ENCODE measurements around the gene NKD2. TPM values are rescaled to one million over a fixed set of nuclear protein-coding genes. Genes with fewer than 3 reads are reported as not detected.

The NKD2 gene
- total RNA-seq (2014; rRNA removed; shearing (Covaris generic)) (0.38 TPM in 1 of 2 replicates, not detected in the other), total RNA-seq (2022) (0.22 and 0.38 TPM in 2 replicates), Bru-seq, nascent RNA (not detected), BruChase-seq, experiment 1, labeled RNA remaining after a 6-hour chase (percentile 16 among the genes with signal in this experiment), BruChase-seq, experiment 2, labeled RNA remaining after a 2-hour chase (percentile 12 among the genes with signal in this experiment)
- long read RNA-seq, partial matches to known transcripts: 0 of 1 reads
- long read RNA-seq, other reads (novel, unspliced or antisense): 0 of 1 reads

DNA sequence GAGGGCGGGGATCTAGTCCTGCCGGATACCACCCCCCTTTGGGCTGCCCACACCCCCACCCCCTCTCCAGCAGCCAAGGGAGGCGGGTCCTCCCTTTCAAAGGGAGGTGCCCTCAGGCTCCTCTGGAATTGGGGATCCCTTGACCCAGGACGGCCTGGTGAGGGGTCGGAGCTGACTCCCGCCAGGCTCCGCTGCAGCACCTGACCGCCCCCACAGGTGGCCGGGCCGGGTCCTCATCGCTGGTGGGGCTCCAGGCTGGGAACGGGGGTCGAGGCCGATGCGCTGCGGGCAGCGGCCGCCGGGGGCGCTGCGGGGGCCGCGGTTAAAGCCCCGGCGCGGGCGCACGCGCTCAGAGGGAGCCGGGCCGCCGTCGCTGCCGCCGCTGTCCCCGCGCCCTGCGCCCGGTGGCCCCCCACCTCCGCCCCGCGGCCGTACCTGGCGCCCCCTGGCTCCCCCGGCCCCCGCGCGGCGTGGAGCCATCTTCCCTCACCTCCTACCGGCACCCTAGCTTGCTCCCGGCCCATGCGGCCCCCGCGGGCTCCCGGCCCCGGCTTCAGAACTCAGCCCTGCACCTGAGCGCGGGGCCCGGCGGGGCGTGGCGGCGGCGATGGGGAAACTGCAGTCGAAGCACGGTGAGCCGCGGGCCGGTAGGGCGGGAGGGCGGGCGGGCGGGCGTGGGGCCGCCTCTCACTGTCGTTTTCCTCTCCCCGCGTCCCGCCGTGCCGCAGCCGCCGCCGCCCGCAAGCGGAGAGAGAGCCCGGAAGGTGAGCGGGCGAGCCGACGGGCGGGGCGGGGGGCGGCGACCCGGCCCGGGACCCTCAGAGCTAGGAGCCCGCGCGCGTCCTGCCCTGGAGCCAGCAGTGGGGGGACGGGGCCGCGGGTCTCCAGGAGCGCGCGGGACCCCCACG is at the start of gene NKD2:
Gene NKD2 (plus strand): TSS at position 352 of the 908 bp plus-strand sequence. CDS start 256 bp downstream, at position 608.
- Histone ChIP-seq H3K36me3 (ENCODE audit: insufficient read depth, low read length) (no peaks in the 10 kb centered on the region), H2AFZ (ENCODE audit: low read length) (no peak within 1 kb of the TSS), H3K9me3 (ENCODE audit: low read length) (no peaks in the 10 kb centered on the region), H3K4me1 (ENCODE audit: insufficient read depth, low read length, poor library complexity, severe bottlenecking) (no peaks in the 10 kb centered on the region), H3K27ac (ENCODE audit: low read depth, low read length, poor library complexity, severe bottlenecking) (no peak within 1 kb of the TSS), H3K79me2 (ENCODE audit: insufficient read depth, low read depth, low read length) (no peaks in the 10 kb centered on the region), H3K4me3 (ENCODE audit: low read depth, low read length, poor library complexity, severe bottlenecking) (peak within 1 kb of the TSS; percentile 31), H3K4me2 (ENCODE audit: low read length) (no peak within 1 kb of the TSS; the same call in 1 of the 2 replicates), H4K20me1 (ENCODE audit: insufficient read depth, low read length) (no peaks in the 10 kb centered on the region), H3K9me2 (ENCODE audit: insufficient read depth, low read length) (no peaks in the 10 kb centered on the region)
- intact Hi-C loops (cut with micrococcal nuclease; ENCODE audit: unreplicated experiment): no loop called here
- TF ChIP-seq EZH2phosphoT487 (IDR thresholded peaks at IDR 0.05; ENCODE audit: borderline replicate concordance, low read depth, low read length): no peak
- TF ChIP-seq, protein P1, sequence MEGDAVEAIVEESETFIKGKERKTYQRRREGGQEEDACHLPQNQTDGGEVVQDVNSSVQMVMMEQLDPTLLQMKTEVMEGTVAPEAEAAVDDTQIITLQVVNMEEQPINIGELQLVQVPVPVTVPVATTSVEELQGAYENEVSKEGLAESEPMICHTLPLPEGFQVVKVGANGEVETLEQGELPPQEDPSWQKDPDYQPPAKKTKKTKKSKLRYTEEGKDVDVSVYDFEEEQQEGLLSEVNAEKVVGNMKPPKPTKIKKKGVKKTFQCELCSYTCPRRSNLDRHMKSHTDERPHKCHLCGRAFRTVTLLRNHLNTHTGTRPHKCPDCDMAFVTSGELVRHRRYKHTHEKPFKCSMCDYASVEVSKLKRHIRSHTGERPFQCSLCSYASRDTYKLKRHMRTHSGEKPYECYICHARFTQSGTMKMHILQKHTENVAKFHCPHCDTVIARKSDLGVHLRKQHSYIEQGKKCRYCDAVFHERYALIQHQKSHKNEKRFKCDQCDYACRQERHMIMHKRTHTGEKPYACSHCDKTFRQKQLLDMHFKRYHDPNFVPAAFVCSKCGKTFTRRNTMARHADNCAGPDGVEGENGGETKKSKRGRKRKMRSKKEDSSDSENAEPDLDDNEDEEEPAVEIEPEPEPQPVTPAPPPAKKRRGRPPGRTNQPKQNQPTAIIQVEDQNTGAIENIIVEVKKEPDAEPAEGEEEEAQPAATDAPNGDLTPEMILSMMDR (conservative IDR thresholded peaks at IDR 0.05; ENCODE audit: low read length): peak; percentile 62; the same call in 1 of the 2 replicates
- no TSS peak for BruUV-seq (replicated peaks)
- ChIA-PET CTCF (ENCODE audit: unreplicated experiment) (no interaction called here), POLR2A (no interaction called here)
- peak; percentile 50 for DNase-seq (ENCODE audit: low spot score)

- no peak for DNase-seq (ENCODE audit: low spot score)
- Histone ChIP-seq H3K9me3 (ENCODE audit: low read length) (no peaks in the 10 kb centered on the region), H3K36me3 (ENCODE audit: insufficient read depth, low read length) (no peaks in the 10 kb centered on the region), H3K9me2 (ENCODE audit: insufficient read depth, low read length) (no peaks in the 10 kb centered on the region), H3K4me2 (ENCODE audit: low read length) (no peak overlapping the region), H3K27ac (ENCODE audit: low read depth, low read length, poor library complexity, severe bottlenecking) (no peak overlapping the region), H3K4me3 (ENCODE audit: low read depth, low read length, poor library complexity, severe bottlenecking) (no peak overlapping the region), H3K79me2 (ENCODE audit: insufficient read depth, low read depth, low read length) (no peaks in the 10 kb centered on the region), H4K20me1 (ENCODE audit: insufficient read depth, low read length) (no peaks in the 10 kb centered on the region), H2AFZ (ENCODE audit: low read length) (no peak overlapping the region), H3K4me1 (ENCODE audit: insufficient read depth, low read length, poor library complexity, severe bottlenecking) (no peaks in the 10 kb centered on the region)
- POLR2A ChIA-PET: no interaction called here
- TF ChIP-seq, protein P1 (conservative IDR thresholded peaks at IDR 0.05; ENCODE audit: low read length): no peak
- TF ChIP-seq EZH2phosphoT487 (IDR thresholded peaks at IDR 0.05; ENCODE audit: borderline replicate concordance, low read depth, low read length): no peak
- BruUV-seq (replicated peaks): no TSS peak
- CTCF ChIA-PET (ENCODE audit: unreplicated experiment): no interaction called here
- intact Hi-C loops (cut with micrococcal nuclease; ENCODE audit: unreplicated experiment): no loop called here
Observed at GRCh38 chr5:959581-960531, 48.7 kb upstream of the NKD2 start.

All from OCI-LY7 (cell line).